Prostate gland (tissue), 2 donors: Measurements from ENCODE around the gene PPP1R14B. TPM values are rescaled to one million over a fixed set of nuclear protein-coding genes. Genes with fewer than 3 reads are reported as not detected.
A peak's percentile ranks its signal among the peaks of the same experiment; 100 is the strongest.

Experiments
- DNase-seq: peaks from one replicate; pipeline ENCODE4 v3.0.0-alpha.2; 2019; ENCODE audit warnings: low spot score
- H3K27ac ChIP-seq, 2 donors: fragments of 200-600 bp; sonication (generic); 2 replicates each; pipeline ENCODE4 v1.5.1; 2017 to 2019
- H3K27me3 ChIP-seq: fragments of 200-600 bp; sonication (generic); replicated peaks from 2 replicates; pipeline ENCODE4 v1.5.1; 2019; ENCODE audit not compliant: insufficient read depth
- H3K36me3 ChIP-seq, 2 donors: fragments of 200-600 bp; sonication (generic); 1 replicate in 1 of 2; 2 replicates in 1 of 2; pipeline versions ENCODE4 v1.5.1 to v1.8.1; 2017 to 2019
- H3K4me1 ChIP-seq: fragments of 200-600 bp; sonication (generic); replicated peaks from 2 replicates; pipeline ENCODE4 v1.5.1; 2019
- H3K4me3 ChIP-seq, 2 donors: fragments of 200-600 bp; sonication (generic); 2 replicates each; pipeline ENCODE4 v1.5.1; 2017 to 2019
- H3K9me3 ChIP-seq: fragments of 200-600 bp; sonication (generic); 2 replicates; pipeline ENCODE4 v1.5.1; 2017
- CTCF ChIP-seq, 4 experiments: fragments of 200-600 bp in 2 of 4; fragments of 450-650 bp in 2 of 4; sonication (generic) in 2 of 4; IDR thresholded peaks; 1 replicate in 3 of 4; 2 replicates in 1 of 4; pipeline ENCODE4 v1.5.1; 2016 to 2019; ENCODE audit warnings: antibody characterized with exemption in 4 of 4, mild to moderate bottlenecking in 2 of 4, moderate library complexity in 2 of 4
- POLR2A ChIP-seq: fragments of 450-650 bp; IDR thresholded peaks from one replicate; pipeline ENCODE4 v1.6.1; 2016; ENCODE audit warnings: antibody characterized with exemption, mild to moderate bottlenecking
- POLR2AphosphoS5 ChIP-seq: sonication (generic); formaldehyde crosslinking; IDR thresholded peaks from one replicate; pipeline ENCODE4 v1.6.1; 2017; ENCODE audit warnings: antibody characterized with exemption
- WGBS: methylation state at CpG from one replicate; pipeline ENCODE4 v1.1.5; 2018; 5-methylcytosine and 5-hydroxymethylcytosine counted together
- intact Hi-C: fragments of 100-400 bp; cut with DNase I; formaldehyde crosslinking; loops from one replicate; pipeline ENCODE4 v1.14.2; 2022
- total RNA-seq, 2 donors: library from RNA; depleted of rRNA; stranded (reverse); fragments of >200 nt; gene quantifications; one replicate each; pipeline ENCODE4 v1.1.0, GENCODE V29; 2016

The PPP1R14B gene
- total RNA-seq, 2 donors from 2014 or later = 60.5 to 69.3 TPM

GRCh38 chr11:64232967-64233315, 13.8 kb downstream of the PPP1R14B start:
- H3K4me3 ChIP-seq = no peak overlapping the region
- no peak for DNase-seq
- WGBS = 90% methylated on average over 8 of the region's 8 CpGs
- H3K36me3 ChIP-seq = no peaks in the 10 kb centered on the region
- no peaks in the 10 kb centered on the region for H3K27me3 ChIP-seq
- no peak for TF ChIP-seq POLR2AphosphoS5
- H3K9me3 ChIP-seq = no peaks in the 10 kb centered on the region
- H3K4me1 ChIP-seq = peaks cover 21% of the 10 kb centered on the region
- no peak overlapping the region for H3K27ac ChIP-seq
- intact Hi-C loops = no loop called here

- H3K4me1 ChIP-seq = peaks cover 20% of the 10 kb centered on the region
- no peaks in the 10 kb centered on the region for H3K27me3 ChIP-seq
- 87% methylated on average over 14 of the region's 15 CpGs for WGBS
- intact Hi-C loops = no loop called here
- H3K27ac ChIP-seq = no peak overlapping the region
- no peak for TF ChIP-seq POLR2AphosphoS5
- no peak for TF ChIP-seq CTCF (IDR thresholded peaks at IDR 0.05)
- no peak for TF ChIP-seq POLR2A
- no peaks in the 10 kb centered on the region for H3K9me3 ChIP-seq
- H3K36me3 ChIP-seq = no peaks in the 10 kb centered on the region
- H3K4me3 ChIP-seq = no peak overlapping the region
- DNase-seq = no peak
Measured at GRCh38 chr11:64232182-64232966, 14.4 kb downstream of the PPP1R14B start.

GRCh38 chr11:64231546-64231945, 15.2 kb downstream of the PPP1R14B start:
- peaks cover 24% of the 10 kb centered on the region for H3K4me1 ChIP-seq
- no peak overlapping the region for H3K4me3 ChIP-seq
- no peaks in the 10 kb centered on the region for H3K27me3 ChIP-seq
- H3K27ac ChIP-seq = no peak overlapping the region
- H3K36me3 ChIP-seq = no peaks in the 10 kb centered on the region
- intact Hi-C loops = no loop called here
- no peaks in the 10 kb centered on the region for H3K9me3 ChIP-seq
- no peak for DNase-seq
- WGBS = 89% methylated on average over 7 of the region's 7 CpGs
- TF ChIP-seq POLR2AphosphoS5 = no peak
- no peak for TF ChIP-seq POLR2A
- TF ChIP-seq CTCF (IDR thresholded peaks at IDR 0.05) = no peak

GRCh38 chr11:64230985-64231365, 15.8 kb downstream of the PPP1R14B start:
- 9% methylated on average over 8 of the region's 8 CpGs for WGBS
- TF ChIP-seq POLR2AphosphoS5 (no peak), CTCF (IDR thresholded peaks at IDR 0.05) (no peak), POLR2A (no peak)

GRCh38 chr11:64230171-64230984, 16.4 kb downstream of the PPP1R14B start, which contains the start of gene DNAJC4:
TSS of gene DNAJC4 (plus strand) at chr11:64230548. CDS start at chr11:64230855, 307 bp downstream.
- Histone ChIP-seq H3K27ac (peak within 1 kb of the TSS; percentile 88 to 92), H3K36me3 (no peaks in the 10 kb centered on the region), H3K27me3 (no peaks in the 10 kb centered on the region), H3K9me3 (no peaks in the 10 kb centered on the region), H3K4me3 (peak within 1 kb of the TSS; percentile 61 to 82), H3K4me1 (peaks cover 26% of the 10 kb centered on the region)
- peak in 1 of 4 experiments; percentile 5 for TF ChIP-seq CTCF (IDR thresholded peaks at IDR 0.05)
- TF ChIP-seq POLR2A = peak; percentile 49
- TF ChIP-seq POLR2AphosphoS5 = peak; percentile 93
- intact Hi-C loops = no loop called here
- peak; percentile 96 for DNase-seq
- WGBS = under 1% methylated on average over 56 of the region's 62 CpGs

More at GRCh38 chr11:64230985-64231365, 15.8 kb downstream of the PPP1R14B start:
- Histone ChIP-seq H3K27me3 (no peaks in the 10 kb centered on the region), H3K36me3 (no peaks in the 10 kb centered on the region), H3K27ac (peak overlapping the region; percentile 88 to 92), H3K4me1 (peaks cover 26% of the 10 kb centered on the region), H3K4me3 (peak overlapping the region; percentile 61 to 82), H3K9me3 (no peaks in the 10 kb centered on the region)
- intact Hi-C loops = no loop called here
- DNase-seq = no peak
